GM12875 (cell line): ENCODE data around the gene MSLN.

Experiments
- H3K4me3 ChIP-seq: one replicate; pipeline ENCODE4 v1.5.1; 2011; ENCODE audit warnings: low read depth, low read length, control low read depth
- TF ChIP-seq, protein P1 (sequence below): IDR thresholded peaks from 2 replicates; pipeline ENCODE4 v1.5.1; 2011; ENCODE audit warnings: low read depth, mild to moderate bottlenecking, control low read depth, inconsistent platforms, low read length, moderate library complexity, borderline replicate concordance; ENCODE audit not compliant: insufficient read depth

Gene MSLN

GRCh38 chr16:780296-780695 is 19.8 kb downstream of the MSLN start:
- no peak overlapping the region for H3K4me3 ChIP-seq
- TF ChIP-seq, protein P1, sequence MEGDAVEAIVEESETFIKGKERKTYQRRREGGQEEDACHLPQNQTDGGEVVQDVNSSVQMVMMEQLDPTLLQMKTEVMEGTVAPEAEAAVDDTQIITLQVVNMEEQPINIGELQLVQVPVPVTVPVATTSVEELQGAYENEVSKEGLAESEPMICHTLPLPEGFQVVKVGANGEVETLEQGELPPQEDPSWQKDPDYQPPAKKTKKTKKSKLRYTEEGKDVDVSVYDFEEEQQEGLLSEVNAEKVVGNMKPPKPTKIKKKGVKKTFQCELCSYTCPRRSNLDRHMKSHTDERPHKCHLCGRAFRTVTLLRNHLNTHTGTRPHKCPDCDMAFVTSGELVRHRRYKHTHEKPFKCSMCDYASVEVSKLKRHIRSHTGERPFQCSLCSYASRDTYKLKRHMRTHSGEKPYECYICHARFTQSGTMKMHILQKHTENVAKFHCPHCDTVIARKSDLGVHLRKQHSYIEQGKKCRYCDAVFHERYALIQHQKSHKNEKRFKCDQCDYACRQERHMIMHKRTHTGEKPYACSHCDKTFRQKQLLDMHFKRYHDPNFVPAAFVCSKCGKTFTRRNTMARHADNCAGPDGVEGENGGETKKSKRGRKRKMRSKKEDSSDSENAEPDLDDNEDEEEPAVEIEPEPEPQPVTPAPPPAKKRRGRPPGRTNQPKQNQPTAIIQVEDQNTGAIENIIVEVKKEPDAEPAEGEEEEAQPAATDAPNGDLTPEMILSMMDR, result no peak

DNA sequence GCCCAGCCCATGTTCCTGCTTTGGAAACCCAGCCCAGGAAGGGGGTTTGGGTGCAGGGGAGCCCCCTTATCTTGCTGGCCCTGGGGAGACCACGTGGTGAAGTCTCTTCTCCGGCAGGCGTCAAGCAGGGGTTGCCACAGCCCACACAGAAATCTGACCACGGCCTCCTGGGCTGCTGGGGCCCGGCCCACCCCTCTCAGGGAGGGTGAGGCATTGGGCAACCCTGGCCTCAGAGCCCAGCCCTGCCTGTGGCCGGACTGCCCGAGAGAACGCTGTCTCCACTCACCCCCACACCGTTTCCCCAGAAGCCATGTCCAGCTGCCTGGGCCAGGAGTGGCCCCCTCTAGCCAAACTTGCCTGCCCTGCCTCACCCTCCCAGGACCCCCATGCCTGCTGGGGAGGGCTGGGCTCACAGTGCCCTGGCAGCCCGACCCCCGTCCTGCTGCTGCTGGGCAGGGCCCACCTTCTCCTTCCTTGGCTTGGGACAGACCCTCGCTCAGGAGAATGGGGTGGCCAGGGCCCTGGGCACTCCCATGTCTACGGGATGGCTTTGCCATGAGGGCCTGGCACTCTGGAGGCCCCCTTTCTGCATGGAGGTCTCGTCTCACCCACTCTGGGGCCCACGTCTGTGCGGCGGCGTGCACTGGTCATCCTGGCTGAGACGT is 20.9 kb downstream of the MSLN start:
- no peak overlapping the region for H3K4me3 ChIP-seq
- TF ChIP-seq, protein P1, result no peak

DNA sequence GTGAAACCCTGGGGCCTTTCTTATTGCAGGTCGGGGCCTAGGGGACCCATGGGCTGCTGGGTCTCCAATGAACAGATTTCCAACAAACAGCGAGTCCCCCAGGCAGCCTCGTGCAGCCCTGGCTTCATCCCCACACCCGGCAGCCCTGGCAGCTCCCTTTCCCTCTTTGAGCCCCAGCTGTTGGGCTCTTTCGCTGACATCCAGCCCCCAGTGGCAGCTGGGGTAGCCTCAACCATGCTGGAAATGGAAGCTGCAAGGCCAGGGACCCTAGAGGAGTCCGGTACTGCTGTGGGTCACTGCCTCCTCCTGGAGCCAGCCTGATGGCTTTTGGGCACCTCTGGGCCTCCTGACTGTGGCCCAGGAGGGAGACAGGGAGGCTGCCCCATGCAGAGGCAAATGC is 21.7 kb downstream of the MSLN start:
- no peak overlapping the region for H3K4me3 ChIP-seq
- TF ChIP-seq, protein P1, result no peak

GRCh38 chr16:782766-783403 is 22.4 kb downstream of the MSLN start:
- TF ChIP-seq, protein P1, result no peak
- no peak overlapping the region for H3K4me3 ChIP-seq

GRCh38 chr16:783404-784161 is 23.0 kb downstream of the MSLN start:
- no peak overlapping the region for H3K4me3 ChIP-seq
- TF ChIP-seq, protein P1, result no peak

GRCh38 chr16:784431-784830 is 23.9 kb downstream of the MSLN start:
- TF ChIP-seq, protein P1, result no peak

More at GRCh38 chr16:784431-784830, 23.9 kb downstream of the MSLN start:
- H3K4me3 ChIP-seq, result no peak overlapping the region
